AG09319 (cell line): Measurements from ENCODE around the gene MRPS27.

Experiments
- DNase-seq: peaks from one replicate; pipeline ENCODE4 v3.0.0-alpha.2; 2010; ENCODE audit warnings: low read depth; ENCODE audit errors: extremely low read depth
- CTCF ChIP-seq: IDR thresholded peaks from 2 replicates; pipeline ENCODE4 v1.5.1; 2011; ENCODE audit warnings: low read depth, mild to moderate bottlenecking, inconsistent platforms, low read length, moderate library complexity

MRPS27 gene

GRCh38 chr5:72238712-72239445 is 81.2 kb downstream of the MRPS27 start:
- TF ChIP-seq CTCF = no peak
- DNase-seq = no peak

GRCh38 chr5:72237879-72238278 is 82.2 kb downstream of the MRPS27 start:
- TF ChIP-seq CTCF = no peak
- DNase-seq = no peak

GRCh38 chr5:72237415-72237814 is 82.6 kb downstream of the MRPS27 start:
- TF ChIP-seq CTCF = no peak
- DNase-seq = no peak

GRCh38 chr5:72235725-72236124 is 84.3 kb downstream of the MRPS27 start:
- TF ChIP-seq CTCF = no peak
- DNase-seq = no peak

- no peak for DNase-seq
- no peak for TF ChIP-seq CTCF
These were observed 85.2 kb downstream of the MRPS27 start for GRCh38 chr5:72234868-72235267.

GRCh38 chr5:72234265-72234700 is 85.8 kb downstream of the MRPS27 start:
- no peak for DNase-seq
- TF ChIP-seq CTCF = no peak

GRCh38 chr5:72233835-72234234 is 86.2 kb downstream of the MRPS27 start:
- DNase-seq = no peak
- TF ChIP-seq CTCF = no peak
